Ramos (cell line): Measurements from ENCODE around the gene MYO9A.
"Not testable (repeated sequence)": the region's sequence is repeated elsewhere in the genome, so short reads cannot be mapped to it uniquely, and the experiment has no call there.

Source experiments
- in situ Hi-C: fragments of 300-500 bp; cut with MboI; formaldehyde crosslinking; loops from one replicate; pipeline ENCODE4 v1.14.3; 2022; ENCODE audit warnings: low sequenced_read_pairs; ENCODE audit not compliant: unreplicated experiment

Gene MYO9A

GRCh38 chr15:72098040-72098439, 19.9 kb downstream of the MYO9A start:
- in situ Hi-C loops, result no loop called here

- in situ Hi-C loops, result no loop called here
These were observed 21.2 kb downstream of the MYO9A start for GRCh38 chr15:72096796-72097195.

GRCh38 chr15:72092691-72093090, 25.3 kb downstream of the MYO9A start:
- in situ Hi-C loops, result no loop called here

GRCh38 chr15:72092006-72092405, 25.9 kb downstream of the MYO9A start:
- in situ Hi-C loops, result no loop called here

- in situ Hi-C loops, result no loop called here
These were observed 30.9 kb downstream of the MYO9A start for GRCh38 chr15:72086920-72087648.

- in situ Hi-C loops, result no loop called here
These were observed 31.8 kb downstream of the MYO9A start for GRCh38 chr15:72086010-72086697.

GRCh38 chr15:72082176-72082575, 35.8 kb downstream of the MYO9A start:
- in situ Hi-C loops, result no loop called here

- in situ Hi-C loops, result no loop called here
These were observed 39.1 kb downstream of the MYO9A start for GRCh38 chr15:72078887-72079286.

GRCh38 chr15:72077950-72078349, 40.0 kb downstream of the MYO9A start:
- in situ Hi-C loops, result no loop called here

- in situ Hi-C loops, result no loop called here
These were observed 43.5 kb downstream of the MYO9A start for GRCh38 chr15:72074335-72075060.

- in situ Hi-C loops, result not testable (repeated sequence)
These were observed 46.5 kb downstream of the MYO9A start for GRCh38 chr15:72071448-72071825.

GRCh38 chr15:72070817-72071447, 47.0 kb downstream of the MYO9A start:
- in situ Hi-C loops, result no loop called here

- in situ Hi-C loops, result no loop called here
These were observed 49.1 kb downstream of the MYO9A start for GRCh38 chr15:72068856-72069255.

- in situ Hi-C loops, result no loop called here
These were observed 52.1 kb downstream of the MYO9A start for GRCh38 chr15:72065801-72066200.

GRCh38 chr15:72063186-72063585, 54.8 kb downstream of the MYO9A start:
- in situ Hi-C loops, result no loop called here

- in situ Hi-C loops, result no loop called here
These were observed 55.6 kb downstream of the MYO9A start for GRCh38 chr15:72062319-72062718.

- in situ Hi-C loops, result no loop called here
These were observed 57.2 kb downstream of the MYO9A start for GRCh38 chr15:72060687-72061250.

- in situ Hi-C loops, result no loop called here
These were observed 59.4 kb downstream of the MYO9A start for GRCh38 chr15:72058585-72058984.

GRCh38 chr15:72057548-72058091, 60.3 kb downstream of the MYO9A start:
- in situ Hi-C loops, result no loop called here

GRCh38 chr15:72056217-72056616, 61.7 kb downstream of the MYO9A start:
- in situ Hi-C loops, result not testable (repeated sequence)
